Common myeloid progenitor, CD34-positive (primary cell): Measurements from ENCODE around the gene PIAS1.
"Not testable (repeated sequence)": the region's sequence is repeated elsewhere in the genome, so short reads cannot be mapped to it uniquely, and the experiment has no call there.

Experiments used
- CTCF ChIA-PET: fragments of 350-600 bp; sonication (Branson Sonifier 250); formaldehyde crosslinking; loops from one replicate; lab custom pipeline; 2021; ENCODE audit warnings: antibody characterized with exemption; lab: Charles Lee
- POLR2A ChIA-PET: fragments of 350-600 bp; sonication (Branson Sonifier 250); formaldehyde crosslinking; loops from one replicate; lab custom pipeline; 2021; ENCODE audit warnings: antibody characterized with exemption; lab: Charles Lee
- DNase-seq, 3 donors: peaks; one replicate each; pipeline versions ENCODE4 v3.0.0 to v3.0.0-alpha.2; 2013
- H3K27ac ChIP-seq, 2 experiments: 1 replicate in 1 of 2; 2 replicates in 1 of 2; pipeline ENCODE4 v1.7.0; 2013; ENCODE audit warnings: inconsistent platforms in 2 of 2, low read length in 2 of 2, mild to moderate bottlenecking in 2 of 2, low read depth in 1 of 2, moderate library complexity in 1 of 2; ENCODE audit not compliant: severe bottlenecking in 2 of 2, insufficient read depth in 1 of 2, poor library complexity in 1 of 2
- H3K27me3 ChIP-seq, 5 experiments: replicated peaks in 2 of 5; 1 replicate in 3 of 5; 2 replicates in 2 of 5; pipeline versions ENCODE4 v1.6.1 to v1.7.0; 2013; ENCODE audit warnings: low read length in 4 of 5, mild to moderate bottlenecking in 2 of 5, moderate library complexity in 2 of 5, inconsistent platforms in 1 of 5; ENCODE audit not compliant: insufficient read depth in 5 of 5, control insufficient read depth in 4 of 5
- H3K36me3 ChIP-seq, 4 experiments: 1 replicate in 2 of 4; 2 replicates in 2 of 4; pipeline versions ENCODE4 v1.6.1 to v1.7.0; 2013; ENCODE audit warnings: low read length in 3 of 4, control low read depth in 1 of 4, mild to moderate bottlenecking in 1 of 4; ENCODE audit not compliant: control insufficient read depth in 4 of 4, insufficient read depth in 4 of 4
- H3K4me1 ChIP-seq, 4 experiments: 1 replicate in 3 of 4; 2 replicates in 1 of 4; pipeline versions ENCODE4 v1.6.1 to v1.7.1; 2013; ENCODE audit warnings: low read length in 3 of 4, mild to moderate bottlenecking in 3 of 4, control low read depth in 1 of 4, inconsistent platforms in 1 of 4, moderate library complexity in 1 of 4; ENCODE audit not compliant: control insufficient read depth in 4 of 4, insufficient read depth in 4 of 4; ENCODE audit errors: control extremely low read depth in 1 of 4
- H3K4me3 ChIP-seq, 7 experiments: 1 replicate in 4 of 7; 2 replicates in 3 of 7; pipeline versions ENCODE4 v1.5.1 to v1.7.0; 2013; ENCODE audit warnings: mild to moderate bottlenecking in 7 of 7, low read length in 6 of 7, moderate library complexity in 6 of 7, inconsistent platforms in 2 of 7, low read depth in 2 of 7, control low read depth in 1 of 7; ENCODE audit not compliant: insufficient read depth in 4 of 7, control insufficient read depth in 1 of 7; ENCODE audit errors: extremely low read depth in 1 of 7
- H3K9me3 ChIP-seq, 5 experiments: 1 replicate in 4 of 5; 2 replicates in 1 of 5; pipeline versions ENCODE4 v1.6.1 to v1.7.1; 2013; ENCODE audit warnings: low read length in 4 of 5, mild to moderate bottlenecking in 2 of 5, inconsistent platforms in 1 of 5, low read depth in 1 of 5, moderate library complexity in 1 of 5; ENCODE audit not compliant: control insufficient read depth in 4 of 5, insufficient read depth in 2 of 5; ENCODE audit errors: control extremely low read depth in 1 of 5
- WGBS: methylation state at CpG from one replicate; pipeline ENCODE4 v1.1.5; 2013; ENCODE audit not compliant: insufficient coverage; 5-methylcytosine and 5-hydroxymethylcytosine counted together

The PIAS1 gene

GRCh38 chr15:68213491-68213845 lies 159.4 kb downstream of the PIAS1 start:
- H3K4me1 ChIP-seq, result peaks cover 0 to 25% (median 24%) of the 10 kb centered on the region in 4 experiments
- CTCF ChIA-PET, result interaction anchor here (1.7 kb wide), 1 partner anchor 18 kb away, joined by 5 read pairs; no protein-coding TSS in a partner anchor
- 98% methylated on average over 6 of the region's 6 CpGs for WGBS
- H3K27ac ChIP-seq, DNase-seq, H3K4me3 ChIP-seq, H3K9me3 ChIP-seq, H3K27me3 ChIP-seq, POLR2A ChIA-PET: not testable (repeated sequence)
- H3K36me3 ChIP-seq, result peaks cover 7 to 73% (median 14%) of the 10 kb centered on the region in 4 experiments

- no peak for DNase-seq
- 98% methylated on average over 14 of the region's 17 CpGs for WGBS
Observed at GRCh38 chr15:68213991-68214837, 160.1 kb downstream of the PIAS1 start.

GRCh38 chr15:68214838-68215254 lies 160.7 kb downstream of the PIAS1 start:
- no peaks in the 10 kb centered on the region for H3K27me3 ChIP-seq
- DNase-seq, result no peak
- POLR2A ChIA-PET, result no interaction called here
- no peak overlapping the region for H3K4me3 ChIP-seq
- no peaks in the 10 kb centered on the region for H3K9me3 ChIP-seq
- H3K4me1 ChIP-seq, result peaks cover 0 to 12% (median 10%) of the 10 kb centered on the region in 4 experiments
- CTCF ChIA-PET, result interaction anchor here (0.9 to 1.7 kb wide), 2 partner anchors 20 to 38 kb away, joined by 4 to 5 read pairs; no protein-coding TSS in a partner anchor
- peaks cover 10 to 75% (median 17%) of the 10 kb centered on the region in 4 experiments for H3K36me3 ChIP-seq
- H3K27ac ChIP-seq, result no peak overlapping the region
- WGBS, result 80% methylated on average over 1 of the region's 6 CpGs

More at GRCh38 chr15:68213991-68214837, 160.1 kb downstream of the PIAS1 start:
- no peak overlapping the region for H3K27ac ChIP-seq
- CTCF ChIA-PET, result interaction anchor here (0.9 to 1.7 kb wide), 2 partner anchors 19 to 39 kb away, joined by 4 to 5 read pairs; no protein-coding TSS in a partner anchor
- peaks cover 0 to 18% (median 17%) of the 10 kb centered on the region in 4 experiments for H3K4me1 ChIP-seq
- POLR2A ChIA-PET, result no interaction called here
- H3K36me3 ChIP-seq, result peaks cover 10 to 75% (median 17%) of the 10 kb centered on the region in 4 experiments
- H3K9me3 ChIP-seq, result no peaks in the 10 kb centered on the region
- H3K27me3 ChIP-seq, result no peaks in the 10 kb centered on the region
- no peak overlapping the region for H3K4me3 ChIP-seq

- no peak for DNase-seq
- H3K36me3 ChIP-seq, result peaks cover 10 to 60% (median 14%) of the 10 kb centered on the region in 4 experiments
- no peak overlapping the region for H3K4me3 ChIP-seq
- 92% methylated on average over 4 of the region's 4 CpGs for WGBS
- ChIA-PET CTCF (interaction anchor here (0.7 kb wide), 1 partner anchor 17 kb away, joined by 3 read pairs; no protein-coding TSS in a partner anchor), POLR2A (no interaction called here)
- H3K27ac ChIP-seq, result no peak overlapping the region
- no peaks in the 10 kb centered on the region for H3K4me1 ChIP-seq
- H3K27me3 ChIP-seq, result no peaks in the 10 kb centered on the region
- H3K9me3 ChIP-seq, result no peaks in the 10 kb centered on the region
Observed at GRCh38 chr15:68217341-68217740, 163.2 kb downstream of the PIAS1 start.

- Histone ChIP-seq H3K4me1 (peaks cover 0 to under 1% (median 0%) of the 10 kb centered on the region in 4 experiments), H3K4me3 (no peak overlapping the region), H3K36me3 (peaks cover 10 to 64% (median 15%) of the 10 kb centered on the region in 4 experiments), H3K27ac (no peak overlapping the region), H3K9me3 (no peaks in the 10 kb centered on the region), H3K27me3 (no peaks in the 10 kb centered on the region)
- ChIA-PET POLR2A (no interaction called here), CTCF (interaction anchor here (1.1 to 1.3 kb wide), 2 partner anchors 20 to 22 kb away, joined by 4 read pairs; no protein-coding TSS in a partner anchor)
- WGBS, result 94% methylated on average over 7 of the region's 8 CpGs
- DNase-seq, result no peak
Observed at GRCh38 chr15:68218331-68218730, 164.2 kb downstream of the PIAS1 start.

- no peak for DNase-seq
- peaks cover 7 to 61% (median 15%) of the 10 kb centered on the region in 4 experiments for H3K36me3 ChIP-seq
- no peaks in the 10 kb centered on the region for H3K27me3 ChIP-seq
- H3K9me3 ChIP-seq, result no peaks in the 10 kb centered on the region
- H3K4me1 ChIP-seq, result peaks cover 0 to 8% (median 0%) of the 10 kb centered on the region in 4 experiments
- WGBS, result 96% methylated on average over 9 of the region's 9 CpGs
- no peak overlapping the region for H3K4me3 ChIP-seq
- H3K27ac ChIP-seq, result no peak overlapping the region
- POLR2A ChIA-PET, result no interaction called here
- CTCF ChIA-PET, result interaction anchor here (1.1 to 1.9 kb wide), 4 partner anchors 8 to 23 kb away, joined by 4 to 5 read pairs (median 4); no protein-coding TSS in a partner anchor
Observed at GRCh38 chr15:68218847-68219798, 165.0 kb downstream of the PIAS1 start.
